GM06990 (cell line): ENCODE data around the gene CASP6.

ENCODE experiments used
- DNase-seq: peaks from one replicate; pipeline ENCODE4 v3.0.0-alpha.2; 2011; ENCODE audit not compliant: insufficient read length; ENCODE audit errors: extremely low read depth
- H3K27me3 ChIP-seq: replicated peaks from 2 replicates; pipeline ENCODE4 v1.6.0; 2011; ENCODE audit warnings: low read length; ENCODE audit not compliant: control insufficient read depth, insufficient read depth
- H3K36me3 ChIP-seq: 2 replicates; pipeline ENCODE4 v1.5.1; 2011; ENCODE audit warnings: low read length; ENCODE audit not compliant: control insufficient read depth, insufficient read depth
- H3K4me3 ChIP-seq: replicated peaks from 2 replicates; pipeline ENCODE4 v1.5.1; 2011; ENCODE audit warnings: low read depth, mild to moderate bottlenecking, control low read depth, low read length
- TF ChIP-seq, protein P1 (sequence below): IDR thresholded peaks from 2 replicates; pipeline ENCODE4 v1.5.1; 2011; ENCODE audit warnings: low read length, control low read depth, mild to moderate bottlenecking, inconsistent platforms; ENCODE audit not compliant: insufficient read depth, poor library complexity, severe bottlenecking

CASP6 gene

DNA sequence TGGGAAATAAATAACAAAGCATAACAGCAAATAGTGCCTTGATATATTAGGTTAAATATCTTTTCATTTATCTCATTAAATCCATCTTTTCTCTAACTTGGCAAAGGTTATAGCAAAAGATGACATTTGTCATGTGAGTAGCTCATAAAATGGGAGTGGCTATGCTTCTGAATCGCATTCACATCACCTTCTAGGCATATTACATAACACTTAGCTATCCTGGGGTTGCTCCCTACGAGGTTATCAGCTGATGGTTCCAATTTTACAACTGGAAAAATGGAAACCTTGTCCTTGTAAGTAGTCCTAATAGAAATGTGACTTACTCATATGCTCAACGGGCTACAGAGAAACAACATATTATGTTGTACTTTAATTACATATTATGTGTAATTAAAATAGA lies 10.3 kb upstream of the CASP6 start:
- H3K4me3 ChIP-seq, result no peak overlapping the region
- TF ChIP-seq, protein P1, sequence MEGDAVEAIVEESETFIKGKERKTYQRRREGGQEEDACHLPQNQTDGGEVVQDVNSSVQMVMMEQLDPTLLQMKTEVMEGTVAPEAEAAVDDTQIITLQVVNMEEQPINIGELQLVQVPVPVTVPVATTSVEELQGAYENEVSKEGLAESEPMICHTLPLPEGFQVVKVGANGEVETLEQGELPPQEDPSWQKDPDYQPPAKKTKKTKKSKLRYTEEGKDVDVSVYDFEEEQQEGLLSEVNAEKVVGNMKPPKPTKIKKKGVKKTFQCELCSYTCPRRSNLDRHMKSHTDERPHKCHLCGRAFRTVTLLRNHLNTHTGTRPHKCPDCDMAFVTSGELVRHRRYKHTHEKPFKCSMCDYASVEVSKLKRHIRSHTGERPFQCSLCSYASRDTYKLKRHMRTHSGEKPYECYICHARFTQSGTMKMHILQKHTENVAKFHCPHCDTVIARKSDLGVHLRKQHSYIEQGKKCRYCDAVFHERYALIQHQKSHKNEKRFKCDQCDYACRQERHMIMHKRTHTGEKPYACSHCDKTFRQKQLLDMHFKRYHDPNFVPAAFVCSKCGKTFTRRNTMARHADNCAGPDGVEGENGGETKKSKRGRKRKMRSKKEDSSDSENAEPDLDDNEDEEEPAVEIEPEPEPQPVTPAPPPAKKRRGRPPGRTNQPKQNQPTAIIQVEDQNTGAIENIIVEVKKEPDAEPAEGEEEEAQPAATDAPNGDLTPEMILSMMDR, result no peak
- H3K27me3 ChIP-seq, result no peaks in the 10 kb centered on the region
- DNase-seq, result no peak
- H3K36me3 ChIP-seq, result no peaks in the 10 kb centered on the region

DNA sequence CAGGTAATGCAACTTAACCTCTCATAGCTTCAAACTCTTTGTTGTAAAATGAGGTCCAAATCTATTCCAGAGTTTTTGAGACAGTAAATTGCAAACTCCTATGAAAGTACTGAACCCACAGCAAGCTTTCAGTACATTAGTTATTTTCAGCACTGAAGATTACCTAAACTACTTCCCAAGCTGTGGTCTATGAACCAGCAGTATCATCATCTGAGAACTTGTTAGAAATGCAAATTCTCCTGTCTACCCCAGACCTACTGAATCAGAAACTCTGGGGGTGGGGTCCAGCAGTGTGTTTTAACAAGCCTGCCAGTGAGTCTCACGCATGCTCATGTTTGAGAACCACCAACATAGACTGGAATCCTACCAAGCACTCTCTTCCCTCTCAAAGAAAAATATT lies 5.7 kb upstream of the CASP6 start:
- no peaks in the 10 kb centered on the region for H3K27me3 ChIP-seq
- no peak for DNase-seq
- H3K36me3 ChIP-seq, result no peaks in the 10 kb centered on the region
- TF ChIP-seq, protein P1, result no peak
- H3K4me3 ChIP-seq, result no peak overlapping the region

DNA sequence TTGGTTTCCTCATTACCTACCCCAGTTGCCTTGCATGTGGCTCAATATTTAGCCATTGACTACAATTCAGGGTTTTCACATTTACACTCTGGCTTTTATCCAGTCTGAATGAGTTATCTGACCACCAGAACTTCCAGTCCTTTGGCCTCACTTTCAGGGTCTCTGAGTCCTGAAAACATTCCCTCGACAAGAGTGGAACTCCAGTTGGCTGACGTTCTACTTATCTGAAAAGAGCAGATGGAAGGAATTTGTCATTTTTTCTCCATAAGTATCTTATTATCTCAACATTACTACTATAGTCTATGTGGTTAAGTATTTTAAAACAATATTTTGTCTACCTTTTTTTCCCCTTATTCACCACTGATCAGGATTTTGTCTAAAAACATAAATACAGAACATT lies 5.2 kb upstream of the CASP6 start:
- Histone ChIP-seq H3K4me3 (no peak overlapping the region), H3K36me3 (no peaks in the 10 kb centered on the region), H3K27me3 (no peaks in the 10 kb centered on the region)
- TF ChIP-seq, protein P1, result no peak
- DNase-seq, result no peak

DNA sequence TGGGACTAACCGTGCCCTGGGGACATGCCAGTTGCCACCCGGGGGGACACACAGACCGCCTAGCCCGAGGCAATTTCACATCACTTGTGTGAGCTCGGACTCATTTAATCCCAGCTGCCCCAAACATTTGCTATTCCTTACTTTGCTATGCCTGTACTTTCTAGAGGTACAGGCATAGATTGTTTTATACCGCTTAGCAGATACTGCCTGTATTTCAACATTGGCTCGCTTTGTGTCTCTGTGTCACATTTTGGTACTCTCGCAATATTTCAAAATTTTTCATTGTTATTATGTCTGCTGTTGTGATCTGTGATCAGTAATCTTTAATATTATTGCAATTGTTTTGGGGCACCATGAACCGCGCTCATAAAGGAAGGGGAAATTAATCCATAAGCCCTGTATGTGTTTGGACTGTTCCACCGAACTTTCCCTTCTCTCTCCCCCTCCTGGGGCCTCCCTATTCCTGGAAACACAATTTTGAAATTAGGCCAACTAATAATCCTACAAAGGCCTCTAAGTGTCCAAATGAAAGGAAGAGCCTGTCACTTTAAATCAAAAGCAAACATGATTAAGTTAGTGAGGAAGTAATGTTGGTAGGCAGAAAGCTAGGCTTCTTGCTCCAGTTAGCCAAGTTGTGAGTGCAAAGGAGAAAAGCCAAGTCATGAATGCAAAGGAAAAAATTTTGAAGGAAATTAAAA lies 568 bp upstream of the CASP6 start:
- DNase-seq, result no peak
- TF ChIP-seq, protein P1, result no peak

DNA sequence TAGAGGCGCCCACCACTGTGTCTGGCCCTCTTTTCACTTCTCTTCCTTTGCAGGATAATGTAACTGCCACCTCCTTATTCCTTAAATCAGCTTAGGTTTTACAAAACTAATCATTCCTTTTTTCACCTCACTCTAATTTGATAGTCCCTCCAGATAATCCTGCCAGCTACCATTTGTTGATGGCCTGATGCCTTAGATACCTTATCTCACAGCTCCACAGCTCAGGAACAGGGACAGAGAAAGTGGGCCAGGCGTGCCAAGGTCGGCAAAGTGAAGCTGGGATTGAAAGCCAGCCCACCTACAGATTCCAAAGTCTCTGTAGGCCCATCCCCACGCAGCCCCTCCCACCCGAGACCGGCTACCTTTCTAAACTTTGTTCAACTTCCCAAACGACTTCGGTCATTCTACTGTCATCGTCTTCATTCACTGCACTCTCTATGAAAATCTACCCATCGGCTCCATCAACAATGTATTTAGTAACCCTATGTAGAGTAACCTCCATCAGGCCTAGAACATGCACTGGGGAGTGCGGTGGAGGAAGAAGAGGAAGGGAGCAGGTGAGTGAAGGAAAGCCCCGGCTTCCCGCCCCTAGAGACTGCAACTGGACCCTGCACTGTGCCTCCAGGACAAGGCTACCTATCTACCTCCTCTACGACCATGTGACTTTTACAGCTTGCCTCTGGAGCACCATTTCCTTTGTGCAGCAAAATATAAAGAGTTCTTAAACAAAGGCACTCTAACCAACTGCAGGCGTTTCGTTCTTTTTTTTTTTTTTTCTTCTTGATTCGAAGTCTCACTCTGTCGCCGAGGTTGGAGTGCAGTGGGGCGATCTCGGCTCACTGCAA lies 1.5 kb downstream of the CASP6 start:
- TF ChIP-seq, protein P1, result no peak
- Histone ChIP-seq H3K36me3 (no peaks in the 10 kb centered on the region; the same call in 1 of the 2 replicates), H3K4me3 (peak overlapping the region; percentile 89), H3K27me3 (no peaks in the 10 kb centered on the region)
- peak; percentile 31 for DNase-seq

More for the DNA sequence above, 568 bp upstream of the CASP6 start:
- Histone ChIP-seq H3K4me3 (peak overlapping the region; percentile 89), H3K36me3 (no peaks in the 10 kb centered on the region), H3K27me3 (no peaks in the 10 kb centered on the region)
